GF-D8 (cell line): ENCODE results near the gene GTF2H2C.
"Not testable (repeated sequence)": the region's sequence is repeated elsewhere in the genome, so short reads cannot be mapped to it uniquely, and the experiment has no call there.

Experiments used
- DNase-seq: peaks from one replicate; lab custom pipeline; 2025; lab: John Stamatoyannopoulos, UW

The GTF2H2C gene

DNA sequence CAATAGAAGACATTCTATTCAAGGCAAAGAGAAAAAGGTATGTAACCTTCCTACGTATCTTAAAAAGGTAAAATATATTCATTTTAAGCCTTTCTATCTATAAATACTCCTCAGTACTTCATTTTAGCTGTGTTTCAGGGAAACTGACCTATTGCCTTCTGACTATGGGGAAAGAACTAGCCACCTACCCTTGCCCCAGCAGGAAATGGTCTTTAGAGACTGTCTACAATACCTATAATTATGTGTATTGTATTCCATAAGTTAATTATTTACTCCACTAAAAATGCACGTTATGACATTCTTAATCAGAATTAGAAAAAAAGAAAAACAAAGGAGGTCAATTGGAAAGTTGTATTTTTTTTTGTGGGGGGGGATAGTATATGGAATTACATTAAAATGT, 6.2 kb downstream of the GTF2H2C start:
- not testable (repeated sequence) for DNase-seq

- DNase-seq: not testable (repeated sequence)
Measured at GRCh38 chr5:69568072-69568471, 8.1 kb downstream of the GTF2H2C start.

DNA sequence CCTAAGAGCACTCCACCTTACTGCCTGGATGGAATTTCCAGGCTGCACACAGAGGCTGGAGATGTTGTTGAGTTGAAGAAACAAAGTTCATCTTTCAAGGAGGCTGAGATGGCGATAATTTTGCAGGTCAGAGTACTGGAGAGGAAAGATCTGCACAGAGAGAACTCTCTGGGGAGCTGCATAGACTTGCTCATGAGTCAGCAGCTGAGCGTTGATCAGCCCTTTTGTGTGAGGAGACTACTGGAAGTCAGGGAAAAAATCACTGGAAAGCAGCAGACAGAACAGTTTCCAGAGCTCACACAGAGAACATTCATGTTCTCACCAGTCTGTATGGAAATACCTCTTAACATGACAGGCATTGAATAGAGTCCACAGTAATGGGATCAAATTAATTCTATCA, 23.4 kb downstream of the GTF2H2C start:
- not testable (repeated sequence) for DNase-seq

DNA sequence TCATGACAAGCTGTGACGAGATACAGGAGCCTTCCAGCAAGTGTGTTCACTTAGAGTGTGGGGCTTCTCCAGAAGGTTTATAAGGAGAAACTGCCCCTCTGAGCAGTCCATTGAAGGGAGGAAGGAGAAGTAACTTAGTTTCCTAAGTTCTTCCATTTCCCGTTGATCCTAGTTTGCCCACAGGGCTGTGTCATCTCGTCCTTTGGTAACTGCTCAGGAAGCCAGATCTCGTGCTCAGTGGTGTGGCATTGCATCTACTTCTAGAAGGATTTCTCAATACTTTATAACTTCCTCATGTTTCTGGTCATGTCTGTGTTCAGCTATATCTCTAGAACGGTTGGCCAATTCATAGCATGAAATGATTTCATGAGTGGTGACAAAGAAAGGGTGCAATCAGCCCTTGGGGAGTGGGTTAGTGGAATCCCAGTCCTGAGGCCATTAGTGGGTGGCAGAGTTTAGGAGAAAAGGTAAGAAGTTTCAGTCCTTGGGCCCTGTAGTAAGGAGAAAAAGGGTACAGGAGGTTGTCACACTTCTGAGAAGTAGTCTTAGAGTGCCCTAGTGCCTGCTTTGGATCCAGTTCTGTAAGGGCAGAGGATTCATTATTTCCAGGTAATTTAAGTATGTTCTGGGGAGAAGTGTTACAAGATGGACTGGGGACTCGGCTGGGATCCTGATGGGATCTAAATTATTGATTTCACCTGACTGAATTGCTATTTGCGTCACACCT, 36.3 kb downstream of the GTF2H2C start:
- not testable (repeated sequence) for DNase-seq

- DNase-seq: not testable (repeated sequence)
Measured at GRCh38 chr5:69601947-69602346, 42.0 kb downstream of the GTF2H2C start.

- not testable (repeated sequence) for DNase-seq
Measured at GRCh38 chr5:69606839-69607238, 46.8 kb downstream of the GTF2H2C start.

DNA sequence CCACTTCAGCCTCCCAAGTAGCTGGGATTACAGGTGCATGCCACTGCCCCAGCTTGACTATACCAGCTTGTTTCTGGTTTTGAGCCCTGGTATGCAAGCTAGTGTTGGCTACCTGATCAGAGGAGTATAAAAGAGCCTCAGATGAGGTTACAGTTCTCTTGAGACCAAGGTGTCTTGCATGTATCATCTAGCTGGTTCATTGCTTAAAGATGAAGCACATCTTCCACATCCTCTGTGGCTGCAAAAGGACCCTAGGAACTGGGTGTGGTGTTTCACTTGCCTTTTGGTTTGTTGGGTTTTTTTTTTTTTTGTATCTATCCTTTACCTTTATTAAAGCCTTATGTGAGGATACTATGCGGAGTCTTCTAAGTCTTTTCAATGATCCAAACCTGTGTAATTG, 47.8 kb downstream of the GTF2H2C start:
- not testable (repeated sequence) for DNase-seq

DNA sequence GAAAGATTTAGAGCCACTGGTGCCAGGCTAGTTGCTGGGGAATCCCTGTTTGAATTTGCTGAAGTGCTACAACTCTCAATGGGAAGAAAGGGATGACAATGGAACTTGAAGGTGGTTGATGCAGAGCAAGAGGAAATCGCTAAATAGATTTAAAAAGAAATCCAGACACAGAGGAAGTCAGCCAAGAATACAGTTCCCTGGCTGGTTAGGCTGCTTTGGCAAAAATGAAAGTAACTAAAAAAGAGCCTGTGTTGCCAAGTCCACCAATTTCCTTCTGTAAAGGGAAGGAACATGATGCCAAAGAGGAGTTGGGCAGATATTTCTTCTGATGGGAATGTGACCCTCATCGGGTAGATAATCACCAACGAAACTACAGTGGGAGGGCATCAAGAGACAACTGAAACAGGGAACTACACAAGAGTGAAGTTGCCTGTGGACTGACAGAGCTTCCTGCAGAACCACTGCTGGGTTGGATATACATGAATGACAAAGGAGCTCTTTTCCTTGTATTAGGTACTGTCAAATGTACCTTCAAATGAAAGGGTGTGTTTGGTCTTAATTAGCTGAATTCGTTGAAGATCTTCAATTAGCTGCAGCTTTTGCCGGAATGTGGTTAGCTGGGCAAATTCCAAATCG, 49.0 kb downstream of the GTF2H2C start:
- not testable (repeated sequence) for DNase-seq

- DNase-seq: not testable (repeated sequence)
Measured at GRCh38 chr5:69614843-69615242, 54.9 kb downstream of the GTF2H2C start.

GRCh38 chr5:69631879-69632278, 71.9 kb downstream of the GTF2H2C start:
- DNase-seq: not testable (repeated sequence)
